ENCODE measurements around the gene HEY2. TPM values are rescaled to one million over a fixed set of nuclear protein-coding genes. Genes with fewer than 3 reads are reported as not detected.

Gene HEY2
- total and polyA plus RNA-seq, 2 of the 8 experiments (the other 6 are each of a cell fraction or from before 2014, with no cell fraction given): 9.1 to 16.2 TPM

DNA sequence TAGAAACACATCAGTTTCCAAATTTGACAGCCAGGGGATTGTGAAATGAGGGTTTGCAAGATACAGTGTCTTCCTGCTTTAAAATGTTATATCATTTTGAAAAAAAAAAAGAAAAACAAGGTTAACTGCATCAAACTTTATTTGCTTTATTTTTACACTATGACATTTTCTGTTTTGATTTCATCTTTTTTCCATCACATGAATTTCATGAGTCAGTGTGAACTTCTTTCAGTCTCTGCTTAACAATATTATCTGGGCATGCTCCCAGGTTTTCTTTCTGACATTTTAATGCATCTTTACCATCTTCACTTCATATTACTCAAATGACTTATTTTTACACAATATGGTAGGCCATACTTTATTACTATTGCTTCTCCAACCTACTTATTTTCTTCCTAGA lies 43.2 kb downstream of the HEY2 start (continued):
- TF ChIP-seq USF2 (IDR thresholded peaks at IDR 0.05; ENCODE audit: low read length) (no peak), SUZ12 (IDR thresholded peaks at IDR 0.05; ENCODE audit: low read length) (no peak), RNF2 (IDR thresholded peaks at IDR 0.05; ENCODE audit: borderline replicate concordance, low read depth, low read length, missing control alignments, poor library complexity, severe bottlenecking) (no peak), POU5F1 (IDR thresholded peaks at IDR 0.05; ENCODE audit: low read depth, low read length) (no peak), TEAD4 (IDR thresholded peaks at IDR 0.05; ENCODE audit: low read depth, low read length) (no peak)

Data from H1 (cell line).